ENCODE measurements around the gene NME4.
A peak's percentile ranks its signal among the peaks of the same experiment; 100 is the strongest.

Gene NME4

GRCh38 chr16:370443-370842, 26.6 kb upstream of the NME4 start, which contains the start of gene MRPL28:
Gene MRPL28 (minus strand): TSS chr16:370538. CDS start chr16:370218, 320 bp downstream.
- no peak for TF ChIP-seq CTCF (IDR thresholded peaks at IDR 0.05; ENCODE audit: insufficient read depth, low read depth, low read length, missing control alignments)
- H3K4me3 ChIP-seq (ENCODE audit: low read length): peak within 1 kb of the TSS; percentile 40
- peak; percentile 95 for DNase-seq (ENCODE audit: low read depth)

DNA sequence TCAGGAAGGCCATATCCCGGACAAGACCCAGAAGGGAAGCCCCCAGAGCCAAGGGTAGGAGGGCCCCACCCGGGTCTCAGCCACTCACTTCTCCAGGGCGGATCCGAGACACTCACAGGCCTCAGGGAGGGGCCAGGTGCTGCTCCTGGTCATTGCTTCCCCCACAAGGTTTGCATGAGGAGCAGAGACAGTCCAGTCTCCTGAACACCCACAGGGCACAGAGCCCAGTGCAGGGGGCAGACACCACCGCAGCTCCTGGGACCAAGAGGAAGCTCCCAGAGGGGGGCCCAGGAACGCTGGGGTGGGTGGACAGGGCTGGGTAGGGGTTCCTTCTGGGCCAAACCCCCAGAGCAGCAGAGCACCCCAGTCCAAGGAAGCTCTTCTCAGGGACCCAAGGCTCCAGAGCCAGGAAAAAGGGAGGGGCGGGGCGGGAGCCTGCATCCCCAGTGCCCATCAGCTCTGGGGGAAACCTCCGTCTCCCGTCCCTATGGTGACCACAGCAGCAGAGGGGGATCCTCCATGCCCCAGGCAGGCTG, 26.0 kb upstream of the NME4 start:
- DNase-seq (ENCODE audit: low read depth): no peak
- TF ChIP-seq CTCF (IDR thresholded peaks at IDR 0.05; ENCODE audit: insufficient read depth, low read depth, low read length, missing control alignments): no peak
- no peak overlapping the region for H3K4me3 ChIP-seq (ENCODE audit: low read length)

DNA sequence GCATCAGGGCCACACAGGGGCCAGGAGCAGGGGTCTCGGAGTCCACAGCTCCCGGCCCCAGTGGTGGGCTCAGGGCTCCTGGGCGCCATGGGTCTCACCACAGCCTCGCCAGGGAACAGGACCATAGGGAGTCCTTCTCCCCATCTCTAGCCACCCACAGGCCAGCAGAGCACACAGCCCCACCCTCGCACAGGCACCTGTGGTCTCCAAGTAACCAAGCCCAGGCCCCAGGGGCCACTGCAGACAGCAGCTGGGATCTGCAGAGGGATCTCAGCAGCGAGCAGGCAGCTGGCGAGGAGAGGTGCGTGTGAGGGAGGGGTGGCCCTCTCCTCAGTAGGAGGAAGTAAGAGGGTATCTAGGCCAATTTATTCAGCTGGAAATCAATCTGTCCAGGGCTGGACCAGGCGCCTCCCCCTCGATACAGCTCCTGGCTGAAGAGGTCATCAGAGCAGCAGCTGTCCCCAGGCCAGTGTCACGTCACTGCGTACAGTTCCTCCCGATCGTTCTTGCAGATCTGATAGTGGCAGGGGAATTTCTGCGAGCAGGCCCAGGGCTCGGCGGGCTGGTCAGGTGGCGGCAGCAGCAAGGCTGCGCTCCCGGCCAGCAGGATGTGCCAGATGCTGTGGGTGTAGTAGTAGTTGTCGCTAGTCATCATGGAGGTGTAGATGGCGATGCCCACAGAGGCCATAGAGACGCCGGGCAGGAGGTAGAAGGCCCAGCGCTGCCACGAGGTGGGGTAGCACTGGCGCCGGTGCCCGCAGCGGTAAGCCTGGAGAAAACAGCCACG, 25.3 kb upstream of the NME4 start:
- TF ChIP-seq CTCF (IDR thresholded peaks at IDR 0.05; ENCODE audit: insufficient read depth, low read depth, low read length, missing control alignments): no peak
- no peak overlapping the region for H3K4me3 ChIP-seq (ENCODE audit: low read length)
- DNase-seq (ENCODE audit: low read depth): no peak

GRCh38 chr16:372302-372983, 24.6 kb upstream of the NME4 start:
- DNase-seq (ENCODE audit: low read depth): no peak
- no peak overlapping the region for H3K4me3 ChIP-seq (ENCODE audit: low read length)
- no peak for TF ChIP-seq CTCF (IDR thresholded peaks at IDR 0.05; ENCODE audit: insufficient read depth, low read depth, low read length, missing control alignments)

GRCh38 chr16:373020-373598, 23.9 kb upstream of the NME4 start:
- TF ChIP-seq CTCF (IDR thresholded peaks at IDR 0.05; ENCODE audit: insufficient read depth, low read depth, low read length, missing control alignments): no peak
- no peak overlapping the region for H3K4me3 ChIP-seq (ENCODE audit: low read length)
- no peak for DNase-seq (ENCODE audit: low read depth)

DNA sequence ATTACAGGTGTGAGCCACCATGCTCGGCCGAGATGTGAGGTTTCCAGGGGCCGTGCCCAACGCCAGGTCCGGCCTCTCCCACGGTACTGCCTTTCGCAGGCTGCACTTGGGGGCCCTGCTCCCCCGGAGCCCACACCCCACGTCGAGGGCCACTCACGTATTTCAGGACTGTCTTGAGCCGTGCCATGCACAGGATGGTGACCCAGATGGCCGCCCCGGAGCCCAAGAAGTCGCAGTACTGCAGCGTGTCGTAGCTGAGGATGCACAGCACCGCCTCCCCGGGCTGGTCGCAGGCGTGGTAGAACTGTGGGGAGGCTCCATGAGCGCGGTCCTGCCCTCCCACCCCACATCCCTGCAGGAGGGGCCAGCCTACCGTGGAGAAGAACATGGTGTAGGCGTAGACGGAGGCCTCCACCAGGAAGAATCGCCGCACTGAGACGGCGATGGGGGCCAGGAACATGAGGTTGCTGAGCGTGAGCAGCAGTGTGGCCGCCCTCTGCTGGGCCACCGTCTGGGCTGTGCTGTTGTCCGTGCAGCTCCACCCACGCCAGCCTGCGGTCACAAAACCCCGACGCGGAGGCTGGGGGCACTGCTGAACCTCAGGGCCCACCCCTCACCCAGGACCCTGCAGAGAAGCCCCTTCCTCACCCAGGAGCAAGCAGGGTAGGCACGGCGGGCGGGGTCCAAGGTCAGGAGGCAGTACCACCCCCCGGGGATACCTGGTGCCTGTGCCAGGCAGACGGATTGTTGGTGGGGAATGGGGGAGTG, 23.0 kb upstream of the NME4 start:
- DNase-seq (ENCODE audit: low read depth): no peak
- no peak overlapping the region for H3K4me3 ChIP-seq (ENCODE audit: low read length)
- TF ChIP-seq CTCF (IDR thresholded peaks at IDR 0.05; ENCODE audit: insufficient read depth, low read depth, low read length, missing control alignments): no peak

All from epithelial cell of esophagus (primary cell).